HG02852 (cell line): ENCODE measurements around the gene ARID2.

Source experiments
- ATAC-seq: cut with Tn5 transposase; IDR thresholded peaks from one replicate; pipeline ENCODE4 v1.9.1; 2021; ENCODE audit warnings: mild to moderate bottlenecking, moderate library complexity; ENCODE audit not compliant: unreplicated experiment

The ARID2 gene

DNA sequence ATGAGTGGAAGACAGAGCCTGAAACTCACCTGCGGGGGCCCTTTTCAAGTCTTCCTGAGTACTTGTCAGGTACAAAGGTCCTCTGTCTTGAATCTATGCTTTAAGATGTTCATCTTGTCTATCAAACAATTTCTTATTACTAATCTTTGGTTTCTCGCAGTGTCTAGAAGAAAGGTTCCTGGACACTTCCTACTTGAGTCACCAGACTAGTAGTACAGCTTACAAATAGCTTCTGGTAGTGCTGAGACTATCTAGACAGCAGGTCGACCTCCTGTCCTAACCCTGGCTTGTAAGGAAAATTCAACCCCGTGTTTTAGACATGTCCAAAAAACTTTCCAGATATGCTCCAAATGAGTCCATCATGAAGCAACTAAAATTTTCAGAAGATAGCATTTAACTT, 11.2 kb upstream of the ARID2 start:
- ATAC-seq = no peak

DNA sequence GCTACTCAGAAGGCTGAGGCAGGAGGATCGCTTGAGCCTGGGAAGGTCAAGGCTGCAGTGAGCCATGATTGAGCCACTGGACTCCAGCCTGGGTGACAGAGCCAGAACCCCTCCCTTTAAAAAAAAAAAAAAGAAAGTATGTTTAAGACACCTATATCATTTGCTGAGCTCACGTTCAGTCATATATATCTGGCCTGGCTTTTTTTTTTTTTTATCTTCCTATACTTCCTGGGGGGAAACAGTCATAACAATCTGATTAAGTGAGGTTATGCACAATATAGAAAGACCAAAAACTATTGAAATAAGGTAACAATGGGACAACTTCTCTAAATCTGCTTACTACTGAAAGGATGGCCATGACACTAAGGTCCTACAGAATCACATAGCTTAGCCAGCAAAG, 9.4 kb upstream of the ARID2 start:
- no peak for ATAC-seq

DNA sequence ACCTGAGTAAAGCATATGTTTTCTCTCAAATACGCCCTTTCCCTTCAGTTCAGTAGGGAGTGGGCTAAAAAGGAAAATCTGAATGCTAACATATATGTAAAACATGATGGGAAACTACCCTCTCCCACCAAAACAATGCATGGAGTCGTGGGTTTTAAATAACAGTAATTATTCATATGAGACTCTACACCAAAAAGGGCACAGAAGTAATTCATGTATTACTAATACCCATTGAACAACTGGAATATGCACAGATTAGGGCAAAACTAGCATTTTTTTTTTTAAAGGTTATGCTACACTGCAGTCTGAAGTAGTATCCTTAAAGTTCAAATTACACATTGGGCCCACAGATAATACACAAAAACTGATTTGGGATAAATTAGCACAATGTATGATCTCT, 8.1 kb upstream of the ARID2 start:
- ATAC-seq = no peak

DNA sequence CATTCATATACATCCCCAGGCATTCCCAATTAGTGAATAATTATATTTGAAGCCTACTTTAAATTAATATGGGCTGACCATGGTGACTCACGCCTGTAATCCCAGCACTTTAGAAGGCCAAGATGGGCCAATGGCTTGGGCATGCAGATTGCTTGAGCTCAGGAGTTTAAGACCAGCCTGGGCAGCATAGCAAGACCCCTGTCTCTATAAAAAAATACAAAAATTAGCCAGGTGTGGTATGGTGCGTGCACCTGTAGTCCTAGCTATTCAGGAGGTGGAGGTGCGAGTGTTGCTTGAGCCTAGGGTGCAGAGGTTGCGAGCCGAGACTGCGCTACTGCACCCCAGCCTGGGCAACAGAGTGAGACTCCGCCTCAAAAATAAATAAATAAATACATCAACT, 7.6 kb upstream of the ARID2 start:
- ATAC-seq = no peak

DNA sequence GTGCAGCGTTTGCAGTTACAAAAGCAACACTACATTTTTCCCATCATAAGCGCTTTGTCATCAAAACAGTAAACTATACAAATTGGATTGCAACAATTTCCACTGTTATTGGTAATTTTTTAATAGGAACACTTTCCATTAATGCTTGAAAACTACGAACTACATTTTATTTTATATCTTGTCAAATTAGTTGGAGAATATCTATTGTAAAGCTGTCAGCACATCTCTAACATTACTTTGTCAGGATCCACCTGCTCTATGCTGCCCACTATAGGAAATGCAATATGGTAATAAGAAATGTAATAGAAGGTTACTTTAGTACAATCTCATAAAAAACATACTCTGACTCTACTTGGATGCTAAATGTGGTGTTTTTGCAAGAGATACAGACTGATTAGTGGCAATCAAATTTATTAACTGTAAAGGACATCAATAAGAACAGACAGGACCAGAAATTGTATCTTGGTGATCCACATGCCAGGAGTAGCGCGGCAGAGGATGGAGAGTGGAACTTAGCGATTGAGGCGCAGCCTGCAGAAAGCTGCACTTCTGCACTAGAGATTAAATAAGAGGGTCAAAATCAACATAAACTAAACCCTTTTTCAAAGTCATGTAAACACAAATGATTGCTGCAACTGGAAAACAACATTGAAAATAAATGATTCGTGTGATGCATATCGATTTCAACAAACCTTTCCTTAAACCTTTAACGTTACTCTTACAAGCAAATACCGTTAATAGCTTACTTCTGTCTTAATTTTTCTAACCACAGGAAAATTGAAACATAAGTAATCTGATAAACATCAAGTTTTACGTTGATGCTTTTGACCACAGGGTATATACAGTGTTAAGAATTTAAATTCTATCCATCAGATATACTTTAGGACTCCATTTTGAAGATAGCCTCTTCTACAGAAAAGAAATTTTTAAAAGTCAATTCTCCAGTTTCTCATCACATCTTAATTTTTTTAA, 3.6 kb upstream of the ARID2 start:
- no peak for ATAC-seq

DNA sequence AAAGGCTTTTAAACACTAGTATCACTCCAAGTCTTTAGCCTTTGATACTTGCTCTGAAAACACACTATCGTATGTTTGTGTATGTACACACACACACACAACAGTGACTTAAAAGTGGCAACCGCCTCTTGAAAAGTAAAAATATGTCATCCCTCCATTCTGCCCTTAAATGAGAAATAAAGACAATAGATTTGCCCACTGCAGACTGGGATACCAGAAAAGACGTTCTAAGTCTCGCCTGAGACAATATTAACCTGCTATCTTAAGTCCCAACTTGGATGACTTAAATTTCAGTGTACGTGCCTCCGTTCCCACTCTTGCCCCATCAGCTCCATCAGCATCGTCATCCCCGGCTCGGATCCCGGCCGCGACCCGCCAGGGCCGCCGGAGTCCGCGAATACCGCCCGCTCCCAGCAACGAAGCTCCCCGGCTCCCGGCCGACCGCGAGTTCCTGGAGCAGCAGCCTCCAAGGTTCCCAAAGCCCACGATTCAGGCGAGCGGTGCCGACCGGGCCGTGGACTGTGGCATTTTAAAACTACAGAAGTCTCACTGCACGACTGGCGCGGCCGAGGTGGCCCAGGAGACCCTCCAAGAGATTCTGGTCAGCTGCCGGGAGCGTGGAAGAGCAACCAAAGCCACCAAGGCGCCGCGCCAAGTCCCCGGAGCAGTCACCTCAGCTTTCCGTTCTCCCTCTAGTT, 2.8 kb upstream of the ARID2 start:
- no peak for ATAC-seq

DNA sequence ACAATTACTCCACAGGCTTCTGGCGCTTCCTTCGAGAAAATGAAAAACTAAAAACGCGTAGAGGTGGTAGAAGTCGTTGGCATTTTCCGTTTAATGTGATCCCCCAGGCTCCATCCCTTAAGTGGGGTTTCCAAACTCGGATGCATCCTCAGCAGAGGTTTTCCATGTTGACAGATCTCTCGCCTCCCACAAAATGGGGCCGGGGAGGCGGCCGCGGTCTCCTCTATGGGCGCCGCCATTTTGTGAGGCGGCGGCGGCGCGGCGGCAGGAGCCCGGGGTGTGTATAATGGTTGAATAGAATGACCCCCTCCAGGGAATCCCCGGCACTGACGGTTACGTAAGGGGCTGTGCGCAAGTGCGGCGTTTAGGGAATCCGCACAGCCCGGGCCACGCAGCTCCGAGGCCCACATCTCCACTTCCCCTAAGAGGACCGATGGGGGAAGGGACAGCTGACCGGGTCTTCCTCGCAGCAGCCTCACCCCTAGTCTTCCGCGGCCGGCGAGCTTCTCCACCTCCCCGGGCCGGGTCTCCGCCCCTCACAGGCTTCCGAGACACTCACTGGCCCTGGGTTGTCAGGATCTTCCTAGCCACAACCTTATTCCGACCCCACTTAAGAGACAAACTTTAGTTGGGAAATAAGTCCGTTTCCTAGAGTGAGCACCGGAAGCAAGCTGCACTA, 2.1 kb upstream of the ARID2 start:
- peak; percentile 51 for ATAC-seq

DNA sequence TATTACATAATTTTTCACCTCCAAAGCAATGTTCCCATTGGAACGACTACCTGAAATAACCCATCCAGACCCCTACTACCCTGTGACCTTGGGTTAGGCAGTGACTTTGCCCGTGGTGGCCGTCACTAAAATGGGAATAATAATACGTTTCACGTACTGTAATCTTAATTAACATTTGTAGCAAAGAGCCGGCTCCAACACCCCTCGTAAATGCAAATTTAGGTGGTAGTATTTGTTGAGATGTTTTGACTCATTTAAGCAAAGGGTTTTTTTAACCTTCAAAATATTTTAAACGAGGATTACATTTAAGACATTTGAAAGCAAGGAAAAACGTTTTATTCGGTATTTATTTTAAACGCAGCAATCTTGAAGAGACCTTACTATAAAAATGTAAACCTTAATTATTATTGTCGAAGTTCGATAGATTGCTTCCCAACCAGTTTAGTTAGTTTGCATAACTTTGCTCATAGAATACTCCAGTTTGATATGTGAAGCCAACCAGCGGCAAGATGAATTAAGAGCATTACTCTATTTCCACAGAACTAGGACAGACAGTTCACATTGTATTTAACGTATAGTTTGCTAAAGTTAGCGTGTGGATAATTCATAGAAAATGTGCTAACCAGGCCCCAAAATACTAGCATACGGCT, 1.4 kb upstream of the ARID2 start:
- no peak for ATAC-seq

DNA sequence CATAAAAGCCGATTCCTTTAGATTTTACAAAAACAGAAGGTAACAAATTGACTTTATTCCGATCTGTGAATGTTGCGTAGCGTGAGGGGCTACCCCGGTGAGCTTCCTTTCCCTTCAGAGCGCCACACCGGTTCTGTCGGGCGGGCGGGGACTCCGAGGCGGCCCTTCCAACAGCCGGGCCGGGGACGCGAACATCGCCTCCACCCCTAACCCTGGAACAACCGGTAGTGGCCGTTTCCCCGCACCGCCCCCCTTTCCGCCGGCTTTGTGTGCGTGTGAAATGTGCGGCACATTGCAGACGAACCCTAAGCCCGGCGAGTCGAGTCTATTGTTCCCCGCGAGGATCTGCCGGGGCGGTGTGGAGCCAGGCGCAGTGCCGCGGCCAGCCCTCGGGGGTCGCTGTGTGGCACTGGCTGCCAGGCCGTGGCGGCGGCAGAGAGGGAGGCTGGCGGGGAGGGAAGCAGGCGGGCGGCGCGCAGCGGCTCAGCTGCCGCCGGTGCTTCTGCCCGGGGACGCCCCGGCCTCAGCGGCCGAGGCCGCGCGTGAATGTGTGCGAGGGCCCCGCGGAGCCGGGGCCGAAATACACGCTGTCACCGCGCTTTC, 775 bp upstream of the ARID2 start:
- ATAC-seq = peak; percentile 54

DNA sequence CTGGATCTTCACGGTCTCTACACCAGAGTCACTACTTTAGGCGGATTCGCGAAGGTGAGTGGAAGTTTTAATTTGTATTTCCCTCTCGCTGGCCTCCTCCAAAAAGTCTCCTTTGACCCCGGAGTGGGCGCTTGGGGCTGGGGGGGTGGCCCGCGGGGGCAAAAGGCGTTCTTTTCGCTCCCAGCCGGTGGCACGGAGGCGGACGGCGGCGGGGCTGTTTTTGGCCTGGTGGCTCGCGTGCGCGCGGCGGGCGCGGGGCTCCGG, 510 bp downstream of the ARID2 start:
- no peak for ATAC-seq

DNA sequence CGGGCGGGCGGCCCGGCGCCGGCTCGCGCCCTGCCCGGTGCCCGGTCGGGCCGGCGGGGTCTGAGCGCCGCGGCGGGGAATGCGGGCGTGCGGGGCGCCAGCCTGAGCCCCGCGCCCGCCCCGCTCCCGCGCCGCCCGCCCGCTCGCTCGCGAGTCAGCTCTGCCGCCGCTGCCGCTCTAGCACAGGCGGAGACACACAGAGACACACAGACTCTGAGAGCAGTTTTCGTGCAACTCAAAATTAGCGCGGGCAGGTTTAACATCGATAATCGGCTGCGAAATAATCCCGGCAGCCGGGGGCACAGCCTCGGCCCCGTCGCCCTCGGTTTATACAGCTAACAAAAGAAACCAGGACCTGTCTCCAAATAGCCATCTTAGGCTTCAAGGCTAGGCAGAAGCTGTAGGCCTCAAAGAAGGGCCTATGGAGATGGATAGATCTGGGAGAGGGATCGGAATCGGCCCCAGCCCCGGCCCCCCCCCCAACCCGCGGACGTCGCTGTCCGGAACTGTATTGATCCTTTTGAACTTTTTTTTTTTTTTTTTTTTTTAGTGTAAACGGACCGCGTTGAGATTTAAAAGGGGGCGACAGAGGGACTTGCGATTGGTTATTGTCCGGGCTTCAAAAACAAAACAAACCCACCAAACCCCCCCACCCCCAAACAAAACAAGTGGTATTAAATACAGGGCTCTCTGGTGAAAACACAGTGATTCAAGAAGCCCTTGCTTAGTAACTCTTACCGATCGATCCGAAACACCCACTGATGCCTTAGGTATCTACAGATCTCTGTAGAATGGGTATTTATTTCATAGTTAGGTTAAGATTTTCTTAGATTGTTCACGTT, 1.1 kb downstream of the ARID2 start:
- no peak for ATAC-seq

DNA sequence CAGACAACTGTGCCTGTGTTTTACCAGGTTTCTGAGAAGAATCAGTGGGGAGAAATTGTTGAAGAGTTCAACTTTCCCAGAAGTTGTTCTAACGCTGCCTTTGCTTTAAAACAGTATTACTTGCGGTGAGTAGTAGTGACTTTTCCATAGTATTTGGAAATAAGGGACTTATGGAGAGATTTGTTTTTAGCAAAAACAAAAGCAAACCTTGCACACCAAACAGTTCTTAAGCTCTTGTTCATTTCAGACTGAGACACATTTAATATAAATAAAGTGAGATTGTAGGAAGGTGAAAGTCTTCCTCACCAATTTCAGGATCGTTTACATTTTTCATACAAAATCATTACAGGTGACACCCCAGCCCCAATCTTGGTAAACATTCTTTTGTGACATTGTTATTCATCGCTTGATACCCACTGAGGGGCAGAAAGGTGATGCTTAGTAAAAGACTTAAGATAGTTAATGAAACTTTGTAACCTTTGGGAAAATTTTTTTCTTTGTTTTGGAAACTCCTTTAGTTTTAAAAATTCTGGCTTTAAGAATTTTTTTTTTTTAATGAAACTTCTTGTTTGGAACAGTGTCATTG, 1.8 kb downstream of the ARID2 start:
- ATAC-seq = no peak

DNA sequence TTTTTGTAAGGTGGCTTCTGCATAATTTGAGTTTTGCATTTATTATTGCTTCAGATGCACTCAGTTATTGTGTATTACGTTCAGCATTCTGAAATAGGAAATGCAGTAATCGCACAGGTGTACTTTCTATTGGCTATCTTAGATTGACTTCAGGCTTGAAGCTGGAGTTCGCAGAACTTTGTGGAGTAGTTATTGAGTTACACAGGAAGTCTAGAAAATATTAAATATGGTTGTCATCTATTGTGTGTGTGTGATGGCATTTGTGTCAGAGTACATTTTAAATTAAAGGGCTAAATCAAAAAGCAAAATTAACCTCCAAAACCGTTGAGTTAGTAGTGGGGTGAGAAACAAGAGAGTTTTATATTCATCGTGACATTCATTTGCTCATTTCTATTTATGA, 2.7 kb downstream of the ARID2 start:
- no peak for ATAC-seq

DNA sequence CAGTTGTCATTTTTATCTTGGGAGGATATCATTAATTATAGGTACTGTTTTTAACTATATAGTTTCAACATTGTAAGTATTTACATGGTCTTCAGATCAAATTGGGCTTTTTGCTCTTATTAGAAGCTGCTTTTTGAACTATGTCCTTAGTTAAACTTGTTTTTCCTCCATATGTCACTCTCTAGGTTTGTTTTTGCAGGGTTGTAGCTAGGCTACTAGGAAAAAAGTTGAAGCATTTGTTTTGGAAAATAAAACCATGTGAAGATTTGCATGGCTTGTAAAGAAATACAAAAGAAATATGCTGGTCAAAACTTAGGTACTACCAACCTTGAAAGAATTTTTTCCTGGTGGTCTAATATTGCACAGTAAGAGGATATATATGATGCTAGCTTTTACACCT, 3.4 kb downstream of the ARID2 start:
- ATAC-seq = no peak

DNA sequence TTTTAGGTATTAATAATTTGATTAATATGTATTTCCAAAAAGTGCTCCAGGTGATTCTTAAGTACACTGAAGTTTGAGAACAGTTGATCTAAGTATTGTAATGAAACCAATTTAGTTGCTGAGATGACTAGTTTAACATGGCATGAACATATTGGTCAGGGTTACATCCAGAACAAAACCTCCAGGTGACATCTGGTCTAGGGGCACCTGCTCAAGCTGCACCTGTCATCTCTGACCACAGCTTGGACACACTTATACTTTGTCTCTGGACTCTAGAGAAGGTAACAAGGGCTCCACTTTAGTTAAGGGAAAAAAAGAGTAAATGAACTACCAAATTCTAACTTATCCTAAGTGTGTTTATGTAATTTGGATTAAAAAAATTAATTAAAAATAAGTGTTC, 8.1 kb downstream of the ARID2 start:
- no peak for ATAC-seq

DNA sequence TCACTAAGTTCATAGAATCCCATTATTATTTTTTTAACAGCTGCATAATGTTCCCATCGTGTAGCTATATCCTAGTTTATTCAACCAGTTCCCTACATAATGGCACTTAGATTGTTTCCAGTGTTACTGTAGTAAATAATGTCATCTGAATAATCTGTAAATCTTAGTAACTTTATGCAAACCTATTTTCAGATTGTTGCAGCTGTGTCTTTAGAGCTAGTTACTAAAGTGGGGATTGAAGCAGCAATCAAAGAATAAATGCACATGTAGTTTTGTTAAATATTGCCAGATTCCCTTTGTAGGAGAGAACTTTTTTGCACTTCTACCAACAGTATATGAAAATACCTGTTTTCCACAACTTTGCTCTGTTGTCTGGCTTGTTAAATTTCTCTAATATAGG, 13.1 kb downstream of the ARID2 start:
- no peak for ATAC-seq

DNA sequence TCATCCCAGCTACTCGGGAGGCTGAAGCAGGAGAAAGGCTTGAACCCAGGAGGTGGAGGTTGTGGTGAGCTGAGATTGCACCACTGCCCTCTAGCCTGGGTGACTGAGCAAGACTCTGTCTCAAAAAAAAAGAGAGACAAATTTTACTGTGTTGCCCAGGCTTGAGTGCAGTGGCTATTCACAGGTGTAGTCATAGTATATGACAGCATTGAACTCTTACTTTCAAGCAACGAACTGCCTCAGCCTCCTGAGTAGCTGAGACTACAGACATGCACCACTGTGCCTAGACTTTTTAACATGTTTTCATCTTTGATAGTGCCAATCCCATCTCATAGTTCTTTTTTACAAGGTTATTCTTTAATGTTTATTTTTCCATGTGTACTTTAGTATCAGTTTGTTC, 13.7 kb downstream of the ARID2 start:
- no peak for ATAC-seq

DNA sequence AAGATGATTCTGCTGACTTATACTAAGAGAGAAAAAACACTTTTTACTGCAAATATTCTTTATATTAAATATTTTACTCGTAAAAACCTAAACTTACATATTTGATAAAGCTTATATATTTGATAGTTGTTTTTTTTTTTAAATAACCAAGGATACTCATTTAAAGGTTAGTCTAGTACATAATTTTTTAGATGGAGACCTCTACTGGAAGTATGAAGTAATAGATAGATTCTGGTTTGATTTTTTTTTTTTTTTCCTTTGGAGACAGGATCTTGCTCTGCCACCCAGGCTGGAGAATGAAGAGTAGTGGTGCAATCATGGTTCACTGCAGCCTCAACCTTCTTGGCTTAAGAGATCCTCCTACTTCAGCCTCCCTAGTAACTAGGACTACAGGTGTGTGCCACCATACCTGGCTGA, 16.4 kb downstream of the ARID2 start:
- ATAC-seq = no peak

DNA sequence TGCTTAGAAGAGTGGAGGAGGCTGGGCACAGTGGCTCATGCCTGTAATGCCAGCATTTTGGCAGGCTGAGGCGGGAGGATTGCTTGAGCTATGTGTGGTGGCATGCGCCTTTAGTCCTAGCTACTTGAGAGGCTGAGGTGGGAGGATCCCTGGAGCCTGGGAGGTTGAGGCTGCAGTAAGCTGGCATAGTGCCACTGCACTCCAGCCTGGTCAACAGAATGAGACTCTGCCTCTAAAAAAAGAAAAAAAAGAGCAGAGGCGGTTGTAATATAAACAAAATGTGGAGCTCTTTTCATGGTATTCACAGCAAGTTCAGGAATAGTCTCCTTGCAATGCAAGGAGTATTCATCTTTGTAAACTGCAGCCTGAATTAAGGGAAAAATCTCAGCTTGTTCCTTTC, 27.2 kb downstream of the ARID2 start:
- no peak for ATAC-seq

DNA sequence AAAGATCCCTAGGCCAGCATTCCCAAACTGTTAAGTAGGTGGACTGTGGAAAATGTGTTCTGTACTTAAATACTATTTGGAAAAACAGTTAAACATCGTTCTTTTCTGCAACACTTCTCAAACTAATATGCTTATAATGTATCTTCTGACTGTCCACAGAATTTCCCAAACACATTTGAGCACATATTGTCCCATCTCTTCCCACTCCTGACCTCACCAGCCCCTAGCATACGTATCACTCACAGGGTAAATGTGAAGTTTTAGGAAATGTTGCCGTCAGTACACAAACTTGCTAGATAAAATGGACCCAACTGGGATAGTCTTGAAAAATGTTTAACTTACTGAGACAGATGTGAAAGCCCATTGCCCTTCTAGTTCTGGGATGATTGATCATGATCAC, 27.7 kb downstream of the ARID2 start:
- ATAC-seq = no peak
